HUDEP-2 (cell line): Measurements from ENCODE around the gene GDPGP1.
A peak's percentile ranks its signal among the peaks of the same experiment; 100 is the strongest.

Experiments
- DNase-seq, 76 experiments: peaks; one replicate each; lab custom pipeline; 2025; ENCODE audit not compliant: unreplicated experiment in 76 of 76; lab: John Stamatoyannopoulos, UW

GDPGP1 gene

GRCh38 chr15:90203922-90204321, 30.1 kb upstream of the GDPGP1 start:
- DNase-seq, result no peak

GRCh38 chr15:90205050-90205848, 28.8 kb upstream of the GDPGP1 start:
- no peak for DNase-seq

- no peak for DNase-seq
Measured at GRCh38 chr15:90205886-90206285, 28.1 kb upstream of the GDPGP1 start.

- DNase-seq, result no peak
Measured at GRCh38 chr15:90207252-90207651, 26.8 kb upstream of the GDPGP1 start.

GRCh38 chr15:90208356-90208755, 25.7 kb upstream of the GDPGP1 start:
- no peak for DNase-seq

GRCh38 chr15:90209591-90209990, 24.4 kb upstream of the GDPGP1 start:
- no peak for DNase-seq

GRCh38 chr15:90210593-90210992, 23.4 kb upstream of the GDPGP1 start:
- DNase-seq, result no peak

- DNase-seq, result no peak
Measured at GRCh38 chr15:90211009-90211408, 23.0 kb upstream of the GDPGP1 start.

GRCh38 chr15:90211440-90212143, 22.4 kb upstream of the GDPGP1 start:
- peak in 27 of 76 experiments; percentile 9 to 57 (median 22) for DNase-seq

GRCh38 chr15:90212221-90213098, 21.5 kb upstream of the GDPGP1 start:
- DNase-seq, result no peak

- DNase-seq, result peak in 11 of 76 experiments; percentile 7 to 37 (median 19)
Measured at GRCh38 chr15:90213122-90213817, 20.7 kb upstream of the GDPGP1 start.

GRCh38 chr15:90213818-90214204, 20.2 kb upstream of the GDPGP1 start:
- DNase-seq, result no peak

GRCh38 chr15:90214553-90215196, 19.3 kb upstream of the GDPGP1 start:
- no peak for DNase-seq

GRCh38 chr15:90217671-90218394, 16.2 kb upstream of the GDPGP1 start:
- DNase-seq, result no peak

GRCh38 chr15:90219421-90220141, 14.4 kb upstream of the GDPGP1 start:
- DNase-seq, result peak in 32 of 76 experiments; percentile 5 to 54 (median 26)

GRCh38 chr15:90221246-90221900, 12.6 kb upstream of the GDPGP1 start:
- DNase-seq, result peak in 54 of 76 experiments; percentile 8 to 72 (median 46)

- no peak for DNase-seq
Measured at GRCh38 chr15:90222547-90222946, 11.5 kb upstream of the GDPGP1 start.
